HCT116 (cell line): ENCODE measurements around the gene DOC2A. TPM values are rescaled to one million over a fixed set of nuclear protein-coding genes. Genes with fewer than 3 reads are reported as not detected.

Source experiments
- EZH2 ChIP-seq: fragments of 200-600 bp; sonication (generic); IDR thresholded peaks from 2 replicates; pipeline ENCODE4 v1.6.1; 2017; ENCODE audit warnings: antibody characterized with exemption, mixed run types
- FOSL1 ChIP-seq: IDR thresholded peaks from 2 replicates; pipeline ENCODE4 v1.6.1; 2012; ENCODE audit warnings: low read depth
- POLR2AphosphoS5 ChIP-seq: IDR thresholded peaks from 2 replicates; pipeline ENCODE4 v1.6.1; 2011; ENCODE audit warnings: mild to moderate bottlenecking, low read depth, low read length, moderate library complexity
- REST ChIP-seq: IDR thresholded peaks from 2 replicates; pipeline ENCODE4 v1.6.1; 2012; ENCODE audit warnings: low read depth
- SP1 ChIP-seq: IDR thresholded peaks from 2 replicates; pipeline ENCODE4 v1.6.1; 2012; ENCODE audit warnings: low read depth
- TCF7L2 ChIP-seq: IDR thresholded peaks from 2 replicates; pipeline ENCODE4 v1.7.0; 2011; ENCODE audit warnings: borderline replicate concordance, inconsistent platforms; ENCODE audit not compliant: insufficient read depth, insufficient read length; ENCODE audit errors: extremely low read depth
- YY1 ChIP-seq: IDR thresholded peaks from 2 replicates; pipeline ENCODE4 v1.6.1; 2011; ENCODE audit warnings: low read length, low read depth, moderate library complexity, mild to moderate bottlenecking; ENCODE audit not compliant: insufficient replicate concordance; ENCODE audit errors: extremely low read depth
- ZBTB33 ChIP-seq: IDR thresholded peaks from 2 replicates; pipeline ENCODE4 v1.6.1; 2011; ENCODE audit warnings: mild to moderate bottlenecking, low read length, moderate library complexity; ENCODE audit not compliant: insufficient replicate concordance; ENCODE audit errors: extremely low read depth
- ZFX ChIP-seq: fragments of 450-650 bp; IDR thresholded peaks from 2 replicates; pipeline ENCODE4 v1.6.1; 2017
- total RNA-seq: library from RNA; stranded (reverse); gene quantifications from one replicate; pipeline ENCODE4 v1.2.1, GENCODE V29; 2021; ENCODE audit not compliant: unreplicated experiment

Gene DOC2A
- total RNA-seq, 1 experiment from 2014 or later: 17.3 TPM

GRCh38 chr16:29961479-29962343, 49.1 kb downstream of the DOC2A start, which contains the start of gene TMEM219 (continued):
- TF ChIP-seq REST: no peak
- TF ChIP-seq TCF7L2: no peak
- no peak; the same call in 1 of the 2 replicates for TF ChIP-seq SP1
- TF ChIP-seq POLR2AphosphoS5: peak; percentile 84
- no peak for TF ChIP-seq FOSL1
- TF ChIP-seq ZFX: no peak
- TF ChIP-seq ZBTB33: no peak
- no peak for TF ChIP-seq EZH2
- peak; percentile 5 for TF ChIP-seq YY1
